GM18511 (cell line): ENCODE results near the gene LHX5.

Source experiments
- ATAC-seq: cut with Tn5 transposase; IDR thresholded peaks from one replicate; pipeline ENCODE4 v1.9.1; 2021; ENCODE audit warnings: mild to moderate bottlenecking, moderate library complexity; ENCODE audit not compliant: unreplicated experiment

LHX5 gene

DNA sequence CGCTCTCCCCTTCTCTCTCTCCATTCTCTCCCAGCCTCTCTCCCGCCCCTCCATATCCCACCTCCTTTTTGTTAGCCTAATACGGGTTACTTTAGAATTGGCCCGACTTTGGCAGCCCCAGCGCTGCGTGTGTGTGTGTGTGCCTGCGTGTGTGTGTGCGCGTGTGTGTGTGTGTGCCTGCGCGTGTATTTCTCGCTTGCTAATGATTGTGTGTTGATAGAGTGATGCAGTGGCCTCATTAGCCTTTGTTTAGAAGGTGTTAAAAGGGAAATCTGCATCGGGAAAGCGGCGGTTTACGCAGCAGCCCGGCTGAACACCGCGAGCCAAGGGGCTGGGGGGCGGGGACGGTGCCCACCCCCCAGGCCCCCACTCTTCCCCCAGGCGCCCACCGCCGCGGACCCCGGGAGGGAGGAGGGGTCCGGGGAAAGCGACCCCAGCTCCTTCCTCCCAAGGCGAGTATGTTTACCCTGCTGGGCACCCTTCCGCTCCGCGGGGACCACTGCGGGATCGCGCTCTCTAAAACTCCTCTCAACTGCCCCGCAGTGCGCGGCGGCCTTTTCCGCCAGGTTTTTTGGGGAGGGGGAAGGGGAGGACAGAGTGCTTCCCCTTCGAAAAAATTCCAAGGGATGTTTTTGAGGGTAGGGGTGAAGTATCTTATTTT, 6.8 kb upstream of the LHX5 start:
- ATAC-seq: no peak

DNA sequence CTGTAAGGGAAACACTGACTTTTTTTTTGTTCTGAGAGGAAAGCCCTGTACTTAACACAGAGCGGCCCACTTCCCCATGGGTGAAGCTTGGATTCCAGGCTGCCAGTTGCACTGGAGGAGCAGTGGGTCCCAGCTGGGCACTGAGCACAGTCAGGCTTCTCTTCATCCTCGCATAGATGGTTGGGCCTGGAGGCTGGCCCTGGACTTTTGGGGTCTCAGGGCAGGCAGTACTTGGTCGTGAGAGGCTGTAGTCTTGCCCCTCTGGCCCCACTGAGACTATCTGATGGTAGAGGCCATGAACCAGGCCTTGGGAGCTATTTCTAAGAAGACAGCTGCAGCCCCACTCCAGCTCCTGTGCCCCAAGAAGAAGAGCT, 6.2 kb upstream of the LHX5 start:
- no peak for ATAC-seq

DNA sequence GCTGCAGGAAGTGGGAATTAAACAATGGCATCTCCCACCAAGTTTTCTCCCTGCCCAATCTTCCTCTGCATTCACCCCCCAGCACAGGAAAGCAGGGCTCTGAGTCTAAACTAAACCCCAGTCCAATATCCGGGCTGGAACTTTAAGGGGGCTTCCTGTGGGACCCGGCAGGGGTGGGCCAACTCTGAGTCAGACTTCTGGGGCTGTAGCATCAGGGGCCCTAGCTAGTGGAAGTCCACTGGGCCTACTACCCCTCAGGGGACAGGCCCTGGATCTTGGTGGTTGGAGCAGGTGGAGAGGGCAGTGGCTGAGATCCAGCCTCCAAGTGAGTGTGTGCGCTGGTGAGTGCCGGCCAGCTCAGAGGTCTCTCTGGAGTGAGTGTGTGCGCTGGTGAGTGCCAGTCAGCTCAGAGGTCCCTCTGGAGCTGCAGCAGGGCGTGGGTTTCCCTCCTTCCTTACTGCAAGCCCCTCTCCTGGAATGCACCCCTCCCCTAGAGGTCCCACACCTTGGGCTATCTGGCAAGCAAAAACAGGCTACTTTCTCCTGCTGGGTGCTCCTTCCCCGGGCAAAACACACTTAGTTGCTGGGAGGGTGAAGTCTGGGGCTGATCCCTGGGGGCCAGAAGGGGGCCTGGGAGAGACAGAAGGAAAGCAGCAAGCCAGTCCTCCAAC, 5.6 kb upstream of the LHX5 start:
- ATAC-seq: no peak

DNA sequence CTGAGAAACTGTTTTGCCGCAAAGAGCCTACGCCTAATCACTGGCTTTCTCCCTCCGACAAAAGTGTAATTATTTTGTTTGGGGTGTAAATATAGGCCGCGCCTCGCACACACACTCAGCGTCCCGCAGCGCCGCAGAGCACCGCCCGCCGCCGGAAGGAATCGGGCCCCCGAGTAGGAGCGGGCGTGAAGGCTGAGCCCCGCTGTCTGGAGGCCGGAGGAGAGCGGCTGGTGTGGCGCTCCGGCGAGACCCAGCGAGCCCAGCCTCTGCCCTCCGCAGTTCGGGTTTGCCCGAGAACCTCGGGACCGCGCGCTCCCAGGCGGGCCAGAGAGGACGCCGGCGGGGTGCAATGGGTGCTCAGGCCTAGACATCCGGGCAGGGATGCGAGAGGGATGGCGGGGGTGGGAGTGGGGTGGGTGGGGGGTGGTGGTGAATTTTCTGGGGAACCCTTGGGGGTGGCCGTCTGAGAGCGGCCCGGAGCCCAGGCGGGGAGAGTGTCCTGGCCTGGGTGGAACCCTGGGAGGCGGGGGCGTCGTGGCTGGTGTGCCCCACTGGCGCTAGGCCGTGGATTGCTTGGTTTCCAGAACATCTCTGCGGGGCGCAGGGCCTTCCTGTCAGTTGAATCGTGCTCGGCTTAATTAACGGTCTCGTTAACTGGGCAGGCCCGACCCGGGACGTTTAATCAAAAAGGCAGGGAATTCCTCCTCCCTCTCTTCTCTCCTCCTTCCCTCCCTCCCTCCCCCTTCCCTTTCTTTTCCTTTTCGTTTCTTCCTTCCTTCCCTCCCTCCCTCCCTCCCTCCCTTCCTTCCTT, 4.7 kb upstream of the LHX5 start:
- no peak for ATAC-seq

DNA sequence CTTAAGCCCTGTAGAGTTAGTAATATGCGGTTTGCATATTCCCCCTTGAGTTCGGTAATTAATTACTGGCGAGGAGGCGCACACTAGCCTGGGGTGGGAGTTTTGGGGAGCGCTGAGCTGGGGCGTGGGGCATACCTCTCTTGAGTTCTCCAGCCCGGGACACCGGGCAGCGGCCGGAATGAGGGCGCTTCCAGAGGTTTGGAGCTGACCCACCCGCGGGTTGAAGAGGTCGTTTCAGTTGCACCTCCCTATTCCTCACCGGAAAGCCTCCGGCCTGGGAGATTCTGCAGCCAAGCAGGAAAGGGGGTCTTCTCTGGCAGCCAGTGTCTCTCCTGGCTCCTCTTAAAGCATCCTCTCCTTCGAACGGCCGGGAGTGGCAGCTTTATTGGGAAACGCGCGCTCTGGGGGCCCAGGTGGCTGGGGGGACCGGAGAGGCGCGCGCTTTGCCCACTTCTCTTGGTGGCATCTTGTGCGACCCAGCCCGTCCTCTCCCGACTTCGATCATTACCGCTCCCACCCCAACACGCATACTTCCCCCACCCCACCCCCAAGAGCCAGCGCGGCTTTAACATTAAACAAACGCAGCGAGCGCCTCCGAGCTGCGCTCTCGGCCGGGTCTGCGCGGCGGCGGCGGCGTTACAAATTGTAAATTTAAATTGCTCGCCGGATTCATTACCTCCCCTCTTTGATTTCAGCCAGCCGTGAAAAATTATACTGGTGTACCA, 3.9 kb upstream of the LHX5 start:
- no peak for ATAC-seq

DNA sequence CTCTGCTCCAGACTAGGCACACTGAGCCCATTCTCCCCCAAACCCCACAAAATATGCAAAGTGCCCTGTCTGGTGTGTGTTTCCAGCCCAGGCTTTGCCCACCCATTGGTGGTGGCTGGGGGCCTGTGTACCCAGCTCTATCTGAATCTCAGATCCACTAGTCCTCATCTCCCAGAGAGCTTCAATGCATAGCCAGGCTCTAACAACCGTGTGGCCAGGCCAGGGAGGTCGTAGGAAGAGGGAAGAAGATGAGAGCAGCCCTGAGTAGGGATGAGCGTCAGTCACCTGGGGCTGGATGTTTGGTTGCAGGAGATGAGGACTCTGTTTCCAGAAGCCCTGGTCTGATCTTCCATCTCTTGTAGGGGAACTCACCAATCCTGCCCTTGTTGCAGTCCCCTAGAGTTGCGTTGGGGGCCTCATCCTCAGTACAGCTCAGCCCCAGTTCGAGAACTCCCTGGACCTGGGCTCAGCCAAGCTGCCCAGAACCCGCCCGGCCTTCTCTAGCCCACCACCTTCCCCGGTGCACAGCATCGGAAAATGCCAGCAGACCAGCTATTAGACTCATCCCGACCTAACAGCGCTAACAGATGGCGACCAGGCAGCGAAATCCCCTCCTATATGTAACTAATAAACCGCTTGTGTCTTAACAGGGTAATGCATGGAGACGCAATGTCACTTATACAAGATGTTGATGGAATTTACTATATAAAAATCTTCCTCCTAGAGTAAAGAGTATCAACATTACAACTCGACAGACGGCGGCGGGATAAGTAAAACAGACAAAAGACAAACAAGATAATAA, 3.2 kb upstream of the LHX5 start:
- no peak for ATAC-seq

DNA sequence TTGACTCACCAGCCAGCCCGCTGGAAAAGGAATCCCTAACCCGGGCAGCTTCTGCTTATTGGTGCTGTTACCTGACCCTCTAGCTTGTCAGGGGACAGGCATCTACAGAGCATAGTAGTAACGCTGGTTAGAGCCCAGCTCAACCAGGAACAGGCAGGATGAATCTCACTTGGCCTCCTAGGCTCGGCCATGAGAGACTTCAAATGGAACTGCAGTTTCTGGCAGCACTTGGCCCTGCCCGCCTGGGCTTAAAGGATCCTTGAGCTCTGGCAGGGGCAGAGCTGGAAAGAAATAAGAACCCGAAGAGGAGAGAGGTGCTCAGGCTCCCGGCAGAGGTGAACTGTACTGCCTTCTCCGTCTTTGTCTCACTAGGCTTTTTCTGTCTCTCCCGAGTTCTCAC, 2.3 kb upstream of the LHX5 start:
- no peak for ATAC-seq

DNA sequence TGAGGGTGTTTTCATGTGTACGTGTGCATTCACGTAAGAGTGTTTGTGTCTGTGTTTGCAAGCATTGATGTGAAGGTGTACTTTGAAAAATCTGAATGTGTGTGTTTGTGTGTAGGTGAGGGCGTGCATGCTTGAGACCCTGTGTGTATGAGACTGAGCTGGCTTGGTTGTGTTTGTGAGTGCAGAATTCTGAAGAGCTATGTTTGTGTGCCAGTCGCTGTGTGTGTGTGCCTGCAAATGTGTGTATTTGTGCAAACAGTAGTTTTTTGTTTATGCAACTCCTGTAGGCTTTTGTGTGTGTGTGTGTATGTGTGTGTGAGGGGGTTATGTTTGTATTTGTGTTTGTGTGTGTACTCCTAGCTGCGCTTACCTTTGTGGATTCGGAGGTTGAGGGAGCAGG, 1.7 kb upstream of the LHX5 start:
- no peak for ATAC-seq

DNA sequence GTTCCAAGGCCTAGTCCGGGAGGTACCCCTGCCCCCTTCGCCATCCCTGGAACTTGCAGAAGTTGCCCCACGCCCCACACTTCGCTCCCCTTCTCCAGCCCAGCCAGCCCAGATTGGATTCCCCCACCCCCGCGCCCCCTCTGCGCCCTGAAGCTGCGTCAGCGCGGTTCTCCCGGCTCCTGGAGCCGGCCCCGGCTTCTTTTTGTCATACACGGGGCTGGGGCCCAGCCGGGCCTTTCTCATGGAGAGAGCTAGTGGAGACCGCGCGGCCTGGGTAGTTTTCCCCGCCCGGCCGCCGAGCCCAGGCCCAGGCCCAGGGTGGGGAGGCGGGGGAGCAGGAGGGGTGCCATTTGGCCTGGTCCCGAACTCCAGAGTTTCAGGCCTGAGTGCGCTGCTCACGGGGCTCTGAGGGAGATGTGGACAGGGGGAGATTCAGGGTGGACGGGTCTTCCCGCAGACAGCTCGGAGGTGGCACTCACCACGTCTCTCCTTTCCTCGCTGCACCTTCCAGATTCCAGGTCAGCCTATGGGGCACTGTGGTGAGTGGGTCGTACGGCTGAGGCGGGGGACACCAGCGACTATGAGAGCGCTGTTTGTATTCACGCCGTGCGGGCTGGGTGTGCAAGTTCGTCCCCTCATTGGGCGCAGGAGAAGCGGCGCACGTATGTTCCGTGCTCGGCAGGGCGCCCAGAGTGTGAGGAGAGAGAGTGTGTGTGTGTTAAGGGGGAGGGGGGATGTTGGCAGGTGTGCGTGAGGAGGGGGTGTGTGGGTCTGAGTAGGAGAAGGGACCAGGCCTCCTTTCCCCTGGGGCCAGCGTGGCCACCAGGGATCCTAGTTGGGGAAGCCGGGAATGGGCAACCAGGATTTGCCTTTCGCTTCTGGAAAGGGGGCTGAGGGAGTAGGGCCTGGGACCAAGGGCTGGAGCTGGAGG, 785 bp upstream of the LHX5 start:
- ATAC-seq: no peak

DNA sequence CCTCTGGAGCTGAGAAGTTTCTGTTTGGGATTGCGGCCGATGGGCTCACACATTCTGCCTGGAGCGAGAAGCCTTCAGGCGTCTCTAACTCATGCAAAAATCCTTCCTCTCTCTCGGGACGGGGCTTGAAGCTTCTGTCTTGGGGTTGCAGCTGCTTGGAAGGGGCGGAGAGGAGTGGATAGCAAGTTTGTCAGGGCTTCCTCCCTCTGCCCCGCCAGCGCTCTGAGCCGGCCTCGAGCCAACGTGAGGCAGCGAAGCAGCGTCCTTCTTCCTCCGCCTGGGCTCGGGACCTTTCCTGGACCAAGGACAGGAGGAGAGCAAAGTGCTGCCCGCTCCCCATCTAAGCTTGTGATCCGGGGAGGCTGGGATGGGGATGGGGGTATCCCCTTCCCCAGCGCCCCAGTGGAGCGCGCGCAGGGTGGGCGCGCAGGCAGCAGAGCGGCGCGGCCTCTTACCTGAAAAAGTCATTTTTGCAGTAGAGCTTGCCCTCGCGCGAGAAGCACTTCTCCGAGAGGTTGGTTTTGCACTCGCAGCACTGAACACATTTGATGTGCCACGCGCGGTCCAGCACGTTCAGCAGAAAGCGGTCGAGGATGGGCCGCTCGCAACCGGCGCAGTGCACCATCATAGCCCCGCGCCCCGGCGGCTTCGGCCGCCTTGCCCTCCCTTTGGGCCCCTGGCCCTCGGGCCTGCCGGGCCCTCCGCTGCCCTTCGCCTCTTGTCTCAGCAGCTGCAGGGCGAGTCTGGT, 626 bp downstream of the LHX5 start:
- no peak for ATAC-seq

DNA sequence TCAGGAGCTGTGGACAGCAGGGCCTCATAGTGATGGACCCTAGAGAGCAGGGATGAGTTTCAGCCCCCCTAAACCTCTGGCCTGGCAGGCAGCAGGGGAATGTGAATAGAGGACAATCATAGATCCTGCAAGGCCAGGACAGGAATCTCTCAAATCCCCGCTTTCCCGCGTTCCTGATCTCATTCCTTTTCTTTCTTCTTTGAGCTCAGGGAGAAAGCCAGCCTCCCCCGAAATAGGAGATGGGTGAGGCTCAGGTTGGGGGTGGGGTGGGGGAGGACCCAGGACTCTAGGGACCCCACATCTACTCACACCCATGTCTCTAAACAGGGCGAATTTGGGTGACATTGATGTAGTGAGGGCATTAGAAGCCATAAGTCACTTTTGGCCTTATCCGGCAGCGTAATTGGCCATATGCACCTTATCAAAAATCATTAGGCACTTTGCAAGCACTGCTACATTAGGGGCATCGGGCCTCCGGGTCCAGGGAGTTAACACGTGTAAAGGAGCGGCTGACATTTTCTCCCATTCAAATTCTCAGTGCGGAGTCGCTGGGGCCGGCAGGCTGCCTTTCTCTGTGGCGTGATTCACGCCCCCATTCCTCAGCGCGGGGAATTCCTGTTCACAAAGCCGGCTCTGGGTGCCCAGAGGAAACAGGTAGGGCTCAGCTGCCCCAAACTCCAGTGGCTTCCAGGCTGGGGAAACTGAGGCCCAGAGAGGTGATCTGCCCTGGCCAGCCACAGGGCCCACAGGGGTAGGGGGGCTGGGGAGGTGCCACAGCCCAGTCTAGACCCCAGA, 1.5 kb downstream of the LHX5 start:
- no peak for ATAC-seq

DNA sequence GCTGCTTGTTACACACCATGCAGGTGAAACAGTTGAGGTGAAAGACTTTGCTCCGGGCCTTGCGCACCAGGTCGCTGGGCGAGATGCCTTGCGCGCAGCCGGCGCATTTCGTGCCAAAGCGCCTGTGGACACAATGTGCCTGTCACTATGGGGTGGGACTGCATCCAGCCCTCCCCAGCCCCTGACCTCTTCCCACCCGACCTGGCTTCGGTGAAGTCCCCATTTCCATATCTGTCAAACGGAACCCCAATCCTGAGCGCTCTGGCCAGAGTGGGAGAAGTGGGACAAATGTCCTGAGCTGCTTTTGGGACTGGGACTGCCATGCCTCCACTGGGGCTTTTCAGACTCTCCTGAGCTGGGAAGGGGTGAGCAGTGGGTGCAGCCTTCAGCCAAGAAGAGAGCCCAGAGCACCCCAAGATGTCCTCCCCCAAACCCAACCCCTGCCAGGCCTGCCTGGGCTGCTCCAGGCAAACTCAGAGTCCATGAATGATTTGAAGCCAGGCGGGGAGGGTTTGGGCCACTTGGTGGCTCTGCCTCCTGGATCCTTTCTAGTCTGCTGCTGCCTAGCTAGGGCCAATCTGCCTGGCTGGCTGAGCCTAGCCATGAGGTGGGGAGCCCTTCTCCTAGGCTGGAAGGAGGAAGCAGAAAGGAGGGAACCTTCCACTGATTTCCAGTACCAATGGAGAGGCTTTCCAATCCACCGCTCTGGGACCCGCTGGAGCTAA, 2.3 kb downstream of the LHX5 start:
- no peak for ATAC-seq

DNA sequence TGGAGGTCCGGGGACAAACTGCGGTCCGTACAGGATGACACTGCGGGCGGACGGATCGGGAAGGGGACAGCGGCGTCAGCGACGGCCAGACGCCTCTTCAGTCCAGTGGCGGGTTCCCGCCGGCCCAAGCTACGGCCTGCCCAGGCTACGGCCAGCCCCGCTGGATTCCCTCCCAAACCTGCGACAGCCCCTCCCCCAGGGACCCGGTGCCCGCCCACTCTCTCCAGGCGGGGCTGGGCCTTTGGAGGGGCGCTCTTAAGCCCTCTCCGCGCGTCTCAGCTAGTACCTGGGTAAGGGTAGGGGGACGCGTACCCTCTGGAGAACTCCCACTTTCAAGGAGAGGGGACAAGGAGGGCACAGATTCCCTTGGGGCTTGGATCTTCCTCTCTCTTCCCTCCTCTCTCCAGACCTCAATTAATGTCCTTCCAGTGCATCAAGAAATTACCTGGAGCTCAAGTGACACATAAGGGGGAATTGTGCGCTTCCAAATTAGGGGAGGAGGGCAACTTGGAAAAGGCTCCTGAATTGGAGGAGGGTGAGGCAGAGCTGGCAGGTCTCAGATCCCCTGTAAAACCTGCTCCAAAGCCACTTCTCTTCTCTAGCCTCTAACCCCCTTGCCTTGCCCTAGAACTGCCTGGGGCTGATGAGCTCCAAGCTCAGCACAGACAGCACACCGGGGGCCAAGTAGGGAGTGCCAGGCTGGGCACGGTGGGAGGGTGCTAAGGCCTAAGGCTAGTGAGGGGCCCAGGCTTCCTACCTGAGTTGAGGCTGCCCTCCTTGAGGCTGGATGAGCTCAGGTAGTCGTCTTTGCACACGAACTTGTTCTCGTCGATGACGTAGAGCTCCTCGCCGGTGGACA, 3.1 kb downstream of the LHX5 start:
- ATAC-seq: no peak

DNA sequence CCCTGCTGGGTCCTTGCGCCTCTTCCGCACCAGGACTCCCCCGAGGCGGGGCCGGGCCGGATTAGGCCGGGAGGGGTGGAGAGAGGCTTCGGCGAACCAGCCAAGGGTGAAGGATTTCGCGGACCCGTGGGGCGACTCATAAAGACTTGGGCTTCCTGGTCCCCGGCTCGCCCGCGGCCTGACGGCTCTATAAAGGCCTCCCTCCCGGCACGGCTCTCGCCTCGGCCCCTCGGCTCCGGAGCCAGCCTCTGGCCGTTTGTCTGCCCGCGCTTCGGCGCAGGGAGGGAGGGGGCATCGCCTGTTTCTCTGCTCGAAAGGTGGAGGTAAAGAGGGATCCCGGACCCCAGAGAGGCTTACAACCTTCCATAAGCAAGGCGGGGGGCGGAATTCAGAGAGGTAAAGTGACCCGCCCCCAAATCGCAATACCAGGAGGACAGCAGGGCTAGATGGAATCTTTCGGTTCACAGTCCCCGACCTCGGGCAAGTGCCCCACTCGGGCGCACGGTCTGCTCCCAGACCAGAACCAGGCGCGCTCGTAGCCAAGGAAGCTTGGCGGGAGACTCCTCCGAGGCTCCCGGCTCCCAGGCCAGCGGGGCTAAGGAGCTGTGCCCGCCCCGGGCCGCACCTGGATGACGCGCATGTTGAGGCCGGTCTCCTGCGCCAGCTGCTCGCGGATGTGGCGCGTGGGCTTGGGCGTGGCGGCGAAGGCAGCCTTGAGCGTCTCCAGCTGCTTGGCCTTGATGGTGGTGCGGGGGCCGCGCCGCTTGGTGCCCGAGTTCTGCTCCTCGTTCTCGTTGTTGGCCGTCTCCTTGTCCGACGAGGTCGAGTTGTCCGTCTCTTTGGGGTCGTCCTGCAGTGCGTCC, 3.9 kb downstream of the LHX5 start:
- no peak for ATAC-seq

DNA sequence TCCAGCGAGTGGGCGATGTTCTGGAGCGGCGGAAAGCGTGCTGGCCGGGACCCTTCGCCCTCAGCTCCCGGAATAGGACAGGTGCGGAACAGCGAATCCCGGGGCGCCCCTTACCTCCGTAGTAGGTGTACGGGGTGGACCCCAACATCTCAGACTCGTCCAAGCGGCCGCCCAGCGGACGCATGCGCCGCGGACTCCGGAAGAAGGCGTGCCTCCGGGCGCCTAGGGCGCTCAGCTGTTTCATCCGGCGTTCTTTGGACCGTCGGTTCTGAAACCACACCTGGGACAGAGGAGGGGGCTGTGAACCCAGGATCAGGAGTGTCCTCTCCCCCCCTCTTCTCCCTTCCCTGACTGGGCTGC, 4.5 kb downstream of the LHX5 start:
- ATAC-seq: no peak
